HG02943 (cell line): Measurements from ENCODE around the gene DOHH.
"Not testable (repeated sequence)": the region's sequence is repeated elsewhere in the genome, so short reads cannot be mapped to it uniquely, and the experiment has no call there.

Experiments
- ATAC-seq: cut with Tn5 transposase; IDR thresholded peaks from one replicate; pipeline ENCODE4 v1.9.1; 2021; ENCODE audit warnings: mild to moderate bottlenecking, low read depth, moderate library complexity; ENCODE audit not compliant: unreplicated experiment

DOHH gene

GRCh38 chr19:3463714-3464586, 36.5 kb downstream of the DOHH start:
- no peak for ATAC-seq

- no peak for ATAC-seq
Measured at GRCh38 chr19:3462991-3463713, 37.3 kb downstream of the DOHH start.

GRCh38 chr19:3459965-3460582, 40.4 kb downstream of the DOHH start:
- ATAC-seq = no peak

- ATAC-seq = no peak
Measured at GRCh38 chr19:3459089-3459881, 41.2 kb downstream of the DOHH start.

GRCh38 chr19:3458229-3459088, 42.0 kb downstream of the DOHH start:
- no peak for ATAC-seq

GRCh38 chr19:3457528-3458228, 42.8 kb downstream of the DOHH start:
- ATAC-seq = no peak

- ATAC-seq = no peak
Measured at GRCh38 chr19:3456925-3457527, 43.4 kb downstream of the DOHH start.

- no peak for ATAC-seq
Measured at GRCh38 chr19:3455960-3456601, 44.4 kb downstream of the DOHH start.

- no peak for ATAC-seq
Measured at GRCh38 chr19:3455393-3455955, 45.0 kb downstream of the DOHH start.

GRCh38 chr19:3454656-3455392, 45.6 kb downstream of the DOHH start:
- no peak for ATAC-seq

GRCh38 chr19:3453840-3454239, 46.6 kb downstream of the DOHH start:
- ATAC-seq = no peak

GRCh38 chr19:3452942-3453214, 47.6 kb downstream of the DOHH start:
- ATAC-seq = not testable (repeated sequence)

GRCh38 chr19:3452171-3452941, 48.1 kb downstream of the DOHH start:
- ATAC-seq = no peak

- no peak for ATAC-seq
Measured at GRCh38 chr19:3451451-3451866, 49.0 kb downstream of the DOHH start.

- no peak for ATAC-seq
Measured at GRCh38 chr19:3450796-3451411, 49.6 kb downstream of the DOHH start.

- no peak for ATAC-seq
Measured at GRCh38 chr19:3448616-3449334, 51.7 kb downstream of the DOHH start.
